Nephron (organoid): Measurements from ENCODE around the gene STAB1.

ENCODE experiments used
- H3K27ac Mint-ChIP-seq, 3 experiments: 2 replicates each; pipeline ENCODE4 v1.8.0; 2020; ENCODE audit warnings: mixed read lengths in 3 of 3, mild to moderate bottlenecking in 2 of 3, moderate library complexity in 1 of 3
- H3K27me3 Mint-ChIP-seq: 2 replicates; pipeline ENCODE4 v1.8.0; 2021; ENCODE audit warnings: low read depth, mild to moderate bottlenecking, moderate library complexity, mixed read lengths
- H3K36me3 Mint-ChIP-seq: 2 replicates; pipeline ENCODE4 v1.8.0; 2020; ENCODE audit warnings: low read depth, mixed read lengths
- H3K4me1 Mint-ChIP-seq: 2 replicates; pipeline ENCODE4 v1.8.0; 2020; ENCODE audit warnings: mixed read lengths
- H3K4me3 Mint-ChIP-seq, 3 experiments: 2 replicates each; pipeline ENCODE4 v1.8.0; 2020; ENCODE audit warnings: mild to moderate bottlenecking in 3 of 3, mixed read lengths in 3 of 3, moderate library complexity in 2 of 3
- H3K9me3 Mint-ChIP-seq: 2 replicates; pipeline ENCODE4 v1.8.0; 2020; ENCODE audit warnings: mixed read lengths
- TF ChIP-seq, protein P1 (sequence below), 3 experiments: fragments of 200-600 bp; sonication (generic); IDR thresholded peaks; one replicate each; pipeline ENCODE4 v1.5.0; 2021; ENCODE audit warnings: antibody characterized with exemption in 3 of 3; ENCODE audit not compliant: unreplicated experiment in 3 of 3

The STAB1 gene

DNA sequence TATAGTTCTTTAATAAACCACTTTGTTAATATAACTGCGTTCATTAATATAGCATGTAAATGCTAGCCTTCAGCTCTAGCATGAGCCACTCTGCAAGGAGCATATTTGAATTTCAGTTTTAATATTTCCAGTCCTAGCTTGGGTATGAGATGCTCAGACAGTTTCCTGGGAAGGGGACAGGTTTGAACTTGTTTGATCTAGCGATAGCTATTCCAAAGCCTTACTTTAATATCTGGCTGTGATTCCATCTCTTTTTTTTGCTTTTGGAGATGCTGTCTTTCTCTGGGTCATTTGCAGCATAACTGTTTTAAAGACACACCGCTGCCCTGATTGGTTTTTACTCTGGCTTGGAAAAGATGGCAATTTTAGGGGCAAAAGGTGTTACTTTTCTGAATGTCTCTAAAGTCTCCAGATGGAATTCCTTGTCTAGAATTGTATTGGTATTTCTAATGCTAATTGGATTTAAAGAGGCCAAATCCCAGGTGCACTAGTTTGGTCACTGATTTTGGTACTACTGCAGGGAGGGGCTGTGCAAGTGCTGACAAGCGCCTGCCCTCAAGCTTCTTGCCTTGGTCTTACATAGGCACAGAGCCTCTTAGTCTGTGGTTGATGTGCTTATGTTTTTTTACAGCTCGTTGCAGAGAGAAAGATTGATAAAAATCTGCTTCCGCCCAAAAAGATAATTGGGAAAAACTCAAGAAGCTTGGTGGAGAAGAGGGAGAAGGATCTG lies 36.9 kb upstream of the STAB1 start:
- Mint-ChIP-seq H3K27me3 (no peaks in the 10 kb centered on the region), H3K36me3 (peaks cover 47% of the 10 kb centered on the region), H3K27ac (no peak overlapping the region), H3K9me3 (no peaks in the 10 kb centered on the region), H3K4me3 (peak overlapping the region; percentile 68 to 98 (median 94)), H3K4me1 (peaks cover 29% of the 10 kb centered on the region)
- TF ChIP-seq, protein P1, sequence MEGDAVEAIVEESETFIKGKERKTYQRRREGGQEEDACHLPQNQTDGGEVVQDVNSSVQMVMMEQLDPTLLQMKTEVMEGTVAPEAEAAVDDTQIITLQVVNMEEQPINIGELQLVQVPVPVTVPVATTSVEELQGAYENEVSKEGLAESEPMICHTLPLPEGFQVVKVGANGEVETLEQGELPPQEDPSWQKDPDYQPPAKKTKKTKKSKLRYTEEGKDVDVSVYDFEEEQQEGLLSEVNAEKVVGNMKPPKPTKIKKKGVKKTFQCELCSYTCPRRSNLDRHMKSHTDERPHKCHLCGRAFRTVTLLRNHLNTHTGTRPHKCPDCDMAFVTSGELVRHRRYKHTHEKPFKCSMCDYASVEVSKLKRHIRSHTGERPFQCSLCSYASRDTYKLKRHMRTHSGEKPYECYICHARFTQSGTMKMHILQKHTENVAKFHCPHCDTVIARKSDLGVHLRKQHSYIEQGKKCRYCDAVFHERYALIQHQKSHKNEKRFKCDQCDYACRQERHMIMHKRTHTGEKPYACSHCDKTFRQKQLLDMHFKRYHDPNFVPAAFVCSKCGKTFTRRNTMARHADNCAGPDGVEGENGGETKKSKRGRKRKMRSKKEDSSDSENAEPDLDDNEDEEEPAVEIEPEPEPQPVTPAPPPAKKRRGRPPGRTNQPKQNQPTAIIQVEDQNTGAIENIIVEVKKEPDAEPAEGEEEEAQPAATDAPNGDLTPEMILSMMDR (IDR thresholded peaks at IDR 0.05; ENCODE audit: unreplicated experiment in 3 of 3), result no peak

DNA sequence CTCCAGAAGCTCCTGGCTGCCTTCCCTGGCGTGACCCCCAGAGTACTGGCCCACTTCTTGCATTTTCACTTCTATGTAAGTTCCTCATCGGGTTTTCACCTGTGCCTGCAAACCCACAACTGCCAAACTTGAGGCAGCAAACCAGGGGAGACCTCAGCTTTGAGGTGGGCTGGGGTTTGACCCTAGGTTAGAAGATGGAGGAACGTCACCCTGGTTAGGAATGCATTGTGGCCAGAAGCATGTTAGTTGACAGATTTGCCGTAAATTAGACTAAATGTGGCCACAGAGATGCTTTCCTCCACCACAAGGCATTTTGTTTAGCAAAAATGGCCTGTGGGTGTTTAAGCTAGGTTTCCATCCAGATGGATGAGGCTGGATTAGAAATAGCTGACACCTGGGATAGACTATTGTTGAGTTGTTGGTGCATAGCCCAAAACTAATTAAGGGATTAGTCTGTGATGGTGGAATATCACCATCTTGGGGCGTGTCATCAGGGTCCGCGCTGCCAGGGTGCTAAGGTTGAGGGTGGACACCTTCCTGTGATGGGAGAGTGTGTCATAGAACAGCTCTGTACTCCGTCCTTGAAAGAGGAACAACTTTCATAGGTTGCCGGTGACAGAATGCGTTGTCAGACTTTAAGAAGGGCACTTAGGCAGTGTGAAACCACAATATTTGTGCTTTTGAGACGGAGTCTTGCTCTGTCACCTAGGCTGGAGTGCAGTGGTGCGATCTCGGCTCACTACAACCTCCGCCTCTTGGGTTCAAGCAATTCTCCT lies 36.2 kb upstream of the STAB1 start:
- Mint-ChIP-seq H3K36me3 (peaks cover 51% of the 10 kb centered on the region), H3K4me3 (no peak overlapping the region), H3K27ac (no peak overlapping the region), H3K9me3 (no peaks in the 10 kb centered on the region), H3K4me1 (peaks cover 29% of the 10 kb centered on the region), H3K27me3 (no peaks in the 10 kb centered on the region)
- TF ChIP-seq, protein P1 (IDR thresholded peaks at IDR 0.05; ENCODE audit: unreplicated experiment in 3 of 3), result no peak

DNA sequence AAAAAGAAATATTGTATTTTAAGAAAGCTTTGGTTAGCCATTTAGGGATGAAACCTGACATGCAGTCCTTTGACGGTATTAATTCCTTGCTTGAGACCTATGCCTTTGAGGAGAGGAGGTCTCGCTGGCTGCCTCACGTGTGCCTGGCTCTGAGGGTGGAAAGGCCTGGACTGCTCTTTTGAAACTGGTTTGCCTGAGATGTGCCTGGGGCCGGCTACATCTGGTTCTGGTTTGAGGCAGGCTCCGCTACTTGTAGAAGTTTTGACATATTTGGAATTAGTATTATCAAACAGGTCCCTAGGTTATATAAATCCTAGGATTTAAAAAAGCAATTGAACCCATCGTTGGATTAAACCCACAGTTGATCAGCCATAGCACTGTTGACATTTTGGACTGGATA lies 33.3 kb upstream of the STAB1 start:
- Mint-ChIP-seq H3K27me3 (no peaks in the 10 kb centered on the region), H3K4me1 (peaks cover 15% of the 10 kb centered on the region)

DNA sequence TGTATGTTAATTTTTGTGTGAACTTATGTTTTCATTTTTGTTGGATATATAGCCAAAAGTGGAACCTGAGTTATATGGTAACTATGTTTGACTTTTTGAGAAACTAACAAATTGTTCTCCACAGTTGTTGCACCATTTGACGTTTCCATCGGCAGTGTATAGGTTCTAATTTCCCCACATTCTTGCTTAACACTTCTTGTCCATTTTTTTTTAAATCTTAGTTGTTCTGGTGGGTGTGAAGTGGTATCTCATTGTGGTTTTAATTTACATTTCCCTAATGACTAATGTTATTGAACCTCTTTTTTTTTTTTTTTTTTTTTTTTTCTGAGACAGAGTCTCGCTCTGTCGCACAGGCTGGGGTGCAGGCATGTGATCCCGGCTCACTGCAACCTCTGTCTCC lies 31.7 kb upstream of the STAB1 start:
- Mint-ChIP-seq H3K27ac (no peak overlapping the region), H3K27me3 (no peaks in the 10 kb centered on the region), H3K36me3 (peaks cover 52% of the 10 kb centered on the region), H3K4me1 (peaks cover 10% of the 10 kb centered on the region), H3K4me3 (no peak overlapping the region), H3K9me3 (no peaks in the 10 kb centered on the region)
- TF ChIP-seq, protein P1 (IDR thresholded peaks at IDR 0.05; ENCODE audit: unreplicated experiment in 3 of 3), result no peak

More for the DNA sequence above, 33.3 kb upstream of the STAB1 start:
- Mint-ChIP-seq H3K27ac (no peak overlapping the region), H3K4me3 (no peak overlapping the region), H3K36me3 (peaks cover 62% of the 10 kb centered on the region), H3K9me3 (no peaks in the 10 kb centered on the region)
- TF ChIP-seq, protein P1 (IDR thresholded peaks at IDR 0.05; ENCODE audit: unreplicated experiment in 3 of 3), result no peak

DNA sequence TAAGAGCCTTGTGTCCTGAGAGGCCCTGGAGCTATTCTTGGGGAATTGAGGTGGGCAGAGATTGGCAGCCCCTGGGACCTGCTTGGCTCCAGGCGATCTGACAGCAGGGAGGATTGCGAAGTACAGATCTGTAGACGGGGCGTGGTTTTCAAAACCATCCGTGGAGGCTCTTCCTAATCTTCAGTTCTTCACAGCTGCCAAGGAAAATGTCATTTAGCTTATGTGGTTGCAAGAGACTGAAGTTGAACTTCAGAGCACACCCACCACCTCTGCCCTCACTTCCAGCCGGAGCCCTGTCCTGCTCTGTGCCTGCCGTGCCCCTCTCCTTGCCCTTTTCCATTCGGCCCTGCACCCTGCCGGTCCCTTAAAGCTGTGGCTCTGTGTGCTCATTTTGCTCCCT lies 26.8 kb upstream of the STAB1 start:
- H3K27ac Mint-ChIP-seq, result peak overlapping the region in 1 of 3 experiments; percentile 16
- peaks cover 14% of the 10 kb centered on the region for H3K4me1 Mint-ChIP-seq
- no peaks in the 10 kb centered on the region for H3K9me3 Mint-ChIP-seq
- TF ChIP-seq, protein P1 (IDR thresholded peaks at IDR 0.05; ENCODE audit: unreplicated experiment in 3 of 3), result no peak
- H3K4me3 Mint-ChIP-seq, result no peak overlapping the region
- H3K36me3 Mint-ChIP-seq, result peaks cover 44% of the 10 kb centered on the region
- no peaks in the 10 kb centered on the region for H3K27me3 Mint-ChIP-seq
